DND-41 (cell line): ENCODE data around the gene NAT8L.

ENCODE experiments used
- ATAC-seq: fragments of 200-7000 bp; cut with Tn5 transposase; 3 replicates; pipeline ENCODE4 v1.9.1; 2021; ENCODE audit warnings: low read depth; ENCODE audit not compliant: insufficient read depth
- DNase-seq: peaks from one replicate; pipeline ENCODE4 v3.0.0-alpha.2; 2020
- H2AFZ ChIP-seq: 2 replicates; pipeline ENCODE4 v1.6.0; 2012; ENCODE audit warnings: low read depth, low read length
- H3K27ac ChIP-seq: 2 replicates; pipeline ENCODE4 v1.5.1; 2012; ENCODE audit warnings: low read length, inconsistent platforms
- H3K27me3 ChIP-seq: fragments of 200-600 bp; sonication (generic); 2 replicates; pipeline ENCODE4 v1.6.0; 2012; ENCODE audit warnings: low read length, mild to moderate bottlenecking, inconsistent platforms; ENCODE audit not compliant: insufficient read depth, poor library complexity
- H3K36me3 ChIP-seq: 2 replicates; pipeline ENCODE4 v1.5.1; 2012; ENCODE audit warnings: low read length, inconsistent platforms; ENCODE audit not compliant: insufficient read depth
- H3K4me1 ChIP-seq: 2 replicates; pipeline ENCODE4 v1.5.1; 2012; ENCODE audit warnings: mild to moderate bottlenecking, low read length; ENCODE audit not compliant: insufficient read depth
- H3K4me2 ChIP-seq: 2 replicates; pipeline ENCODE4 v1.6.0; 2012; ENCODE audit warnings: mild to moderate bottlenecking, moderate library complexity, low read length, inconsistent platforms; ENCODE audit not compliant: insufficient read depth
- H3K4me3 ChIP-seq, 2 experiments: fragments of 200-600 bp in 1 of 2; shearing (Covaris generic) in 1 of 2; 2 replicates each; pipeline ENCODE4 v1.5.1; 2012 to 2016; ENCODE audit warnings: inconsistent platforms in 2 of 2, low read length in 2 of 2, mild to moderate bottlenecking in 2 of 2, low read depth in 1 of 2, moderate library complexity in 1 of 2
- H3K79me2 ChIP-seq: 2 replicates; pipeline ENCODE4 v1.6.0; 2012; ENCODE audit warnings: low read length, inconsistent platforms; ENCODE audit not compliant: insufficient read depth
- H3K9ac ChIP-seq: 2 replicates; pipeline ENCODE4 v1.6.0; 2012; ENCODE audit warnings: low read depth, mild to moderate bottlenecking, inconsistent platforms, low read length, moderate library complexity
- H3K9me3 ChIP-seq: 2 replicates; pipeline ENCODE4 v1.5.1; 2012; ENCODE audit warnings: low read length, moderate library complexity, mild to moderate bottlenecking, inconsistent platforms; ENCODE audit not compliant: insufficient read depth, severe bottlenecking
- H4K20me1 ChIP-seq: 2 replicates; pipeline ENCODE4 v1.6.0; 2012; ENCODE audit warnings: low read length; ENCODE audit not compliant: insufficient read depth
- CTCF ChIP-seq: IDR thresholded peaks from 2 replicates; pipeline ENCODE4 v1.5.1; 2012; ENCODE audit warnings: borderline replicate concordance, low read length, moderate library complexity, mild to moderate bottlenecking; ENCODE audit not compliant: poor library complexity, severe bottlenecking; ENCODE audit errors: extremely low read depth
- EZH2 ChIP-seq: IDR thresholded peaks from 3 replicates; pipeline ENCODE4 v1.6.1; 2012; ENCODE audit warnings: borderline replicate concordance, low read depth, mild to moderate bottlenecking, moderate library complexity, low read length, inconsistent platforms; ENCODE audit not compliant: severe bottlenecking

Gene NAT8L

GRCh38 chr4:2085496-2085901 lies 26.4 kb downstream of the NAT8L start:
- H3K27me3 ChIP-seq = peaks cover 8% of the 10 kb centered on the region
- H3K27ac ChIP-seq = no peak overlapping the region
- no peaks in the 10 kb centered on the region for H3K4me1 ChIP-seq
- H3K9me3 ChIP-seq = no peaks in the 10 kb centered on the region
- no peaks in the 10 kb centered on the region for H3K36me3 ChIP-seq
- H4K20me1 ChIP-seq = peaks cover 3% of the 10 kb centered on the region; the same call in 1 of the 2 replicates
- H3K4me3 ChIP-seq = no peak overlapping the region
- no peak overlapping the region for H3K9ac ChIP-seq
- no peak overlapping the region for H2AFZ ChIP-seq
- no peaks in the 10 kb centered on the region for H3K79me2 ChIP-seq
- TF ChIP-seq CTCF (no peak), EZH2 (no peak)
- no peak overlapping the region for H3K4me2 ChIP-seq
- ATAC-seq = no peak
- no peak for DNase-seq

GRCh38 chr4:2087170-2087569 lies 28.0 kb downstream of the NAT8L start:
- Histone ChIP-seq H3K9me3 (no peaks in the 10 kb centered on the region), H2AFZ (no peak overlapping the region), H3K36me3 (no peaks in the 10 kb centered on the region), H3K4me1 (no peaks in the 10 kb centered on the region), H3K9ac (no peak overlapping the region), H3K79me2 (no peaks in the 10 kb centered on the region), H3K4me3 (no peak overlapping the region), H3K27ac (no peak overlapping the region), H3K4me2 (no peak overlapping the region), H4K20me1 (no peaks in the 10 kb centered on the region), H3K27me3 (peaks cover 10% of the 10 kb centered on the region)
- no peak for TF ChIP-seq EZH2
- no peak for TF ChIP-seq CTCF
- no peak for ATAC-seq
- DNase-seq = no peak

GRCh38 chr4:2089222-2089621 lies 30.1 kb downstream of the NAT8L start:
- Histone ChIP-seq H3K27ac (no peak overlapping the region), H3K9me3 (no peaks in the 10 kb centered on the region), H3K4me2 (no peak overlapping the region), H4K20me1 (no peaks in the 10 kb centered on the region), H3K27me3 (peaks cover 4% of the 10 kb centered on the region), H3K36me3 (no peaks in the 10 kb centered on the region), H3K9ac (no peak overlapping the region), H2AFZ (no peak overlapping the region), H3K79me2 (no peaks in the 10 kb centered on the region), H3K4me1 (no peaks in the 10 kb centered on the region), H3K4me3 (no peak overlapping the region)
- DNase-seq (no peak), ATAC-seq (no peak)
- TF ChIP-seq CTCF (no peak), EZH2 (no peak)

GRCh38 chr4:2090642-2091041 lies 31.5 kb downstream of the NAT8L start:
- Histone ChIP-seq H3K27ac (no peak overlapping the region), H3K9me3 (peaks cover 5% of the 10 kb centered on the region), H2AFZ (no peak overlapping the region), H4K20me1 (no peaks in the 10 kb centered on the region), H3K27me3 (peaks cover 4% of the 10 kb centered on the region), H3K4me3 (no peak overlapping the region), H3K9ac (no peak overlapping the region), H3K36me3 (no peaks in the 10 kb centered on the region), H3K4me1 (no peaks in the 10 kb centered on the region), H3K4me2 (no peak overlapping the region), H3K79me2 (no peaks in the 10 kb centered on the region)
- ATAC-seq = no peak
- no peak for DNase-seq
- TF ChIP-seq CTCF = no peak
- TF ChIP-seq EZH2 = no peak
